ENCODE measurements around the gene SAAL1. TPM values are rescaled to one million over a fixed set of nuclear protein-coding genes. Genes with fewer than 3 reads are reported as not detected.
A peak's percentile ranks its signal among the peaks of the same experiment; 100 is the strongest.
"Not testable (repeated sequence)": the region's sequence is repeated elsewhere in the genome, so short reads cannot be mapped to it uniquely, and the experiment has no call there.

Gene SAAL1, protein sequence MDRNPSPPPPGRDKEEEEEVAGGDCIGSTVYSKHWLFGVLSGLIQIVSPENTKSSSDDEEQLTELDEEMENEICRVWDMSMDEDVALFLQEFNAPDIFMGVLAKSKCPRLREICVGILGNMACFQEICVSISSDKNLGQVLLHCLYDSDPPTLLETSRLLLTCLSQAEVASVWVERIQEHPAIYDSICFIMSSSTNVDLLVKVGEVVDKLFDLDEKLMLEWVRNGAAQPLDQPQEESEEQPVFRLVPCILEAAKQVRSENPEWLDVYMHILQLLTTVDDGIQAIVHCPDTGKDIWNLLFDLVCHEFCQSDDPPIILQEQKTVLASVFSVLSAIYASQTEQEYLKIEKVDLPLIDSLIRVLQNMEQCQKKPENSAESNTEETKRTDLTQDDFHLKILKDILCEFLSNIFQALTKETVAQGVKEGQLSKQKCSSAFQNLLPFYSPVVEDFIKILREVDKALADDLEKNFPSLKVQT
- 29.3 TPM for total RNA-seq

DNA sequence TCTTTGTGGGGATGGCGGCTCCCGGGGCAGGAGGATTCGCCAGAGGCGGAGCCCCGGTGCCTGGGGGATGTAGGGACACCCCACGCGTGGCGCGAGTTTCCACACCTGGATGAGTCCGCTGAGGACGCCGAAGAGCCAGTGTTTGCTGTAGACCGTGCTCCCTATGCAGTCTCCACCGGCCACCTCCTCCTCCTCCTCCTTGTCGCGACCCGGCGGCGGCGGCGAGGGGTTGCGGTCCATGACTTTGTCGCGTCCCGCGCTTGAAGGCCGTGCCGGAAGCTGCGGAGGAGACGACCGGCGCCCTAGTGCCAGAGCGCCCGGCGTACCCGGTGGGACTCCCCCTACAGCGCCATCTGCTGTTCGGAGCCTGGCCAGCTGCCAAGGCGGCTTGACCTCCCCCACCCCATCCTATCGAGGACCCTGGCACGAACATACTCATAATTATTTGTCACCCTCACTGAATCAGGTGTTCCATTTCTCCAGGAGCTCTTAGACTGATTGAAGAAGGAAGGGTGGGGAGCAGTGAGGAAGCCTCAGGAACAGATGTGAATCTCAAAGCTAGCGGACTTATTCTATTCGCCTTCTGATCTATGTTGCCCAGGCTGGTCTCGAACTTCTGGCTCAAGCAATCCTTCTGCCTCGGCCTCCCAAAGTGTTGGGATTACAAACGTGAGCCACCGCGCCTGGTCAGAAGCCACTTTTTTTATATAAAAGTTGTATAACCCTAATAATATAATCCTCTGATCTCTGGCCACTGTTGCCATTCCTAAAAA, at the start of gene SAAL1:
Gene SAAL1, minus strand, starts transcription at position 281 of the 773 bp plus-strand sequence. Its CDS starts 41 bp downstream, at position 240.
- peak; percentile 70 to 85 for DNase-seq (ENCODE audit: low spot score in 2 of 2)
- FAIRE-seq: no peak

DNA sequence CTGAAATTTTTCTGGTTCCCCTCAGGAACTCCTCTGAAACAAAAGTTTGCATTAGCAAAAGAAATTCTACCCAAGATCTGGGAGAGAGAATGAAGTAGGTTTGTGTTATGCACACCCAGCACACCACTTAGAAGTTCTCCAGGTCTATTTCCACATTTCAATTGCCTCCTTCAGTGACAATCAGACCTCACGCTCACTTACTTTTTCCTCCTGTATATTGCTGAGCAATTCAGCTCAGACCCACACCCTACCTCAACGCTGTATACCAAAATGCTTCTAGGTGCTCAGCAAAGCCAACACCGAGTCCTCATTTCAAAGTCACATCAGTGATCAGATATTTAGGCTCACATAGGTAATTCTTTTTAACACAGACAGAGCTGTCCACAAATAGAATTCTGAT, 45.7 kb upstream of the SAAL1 start:
- no peak for DNase-seq (ENCODE audit: low spot score in 2 of 2)
- no peak for FAIRE-seq

DNA sequence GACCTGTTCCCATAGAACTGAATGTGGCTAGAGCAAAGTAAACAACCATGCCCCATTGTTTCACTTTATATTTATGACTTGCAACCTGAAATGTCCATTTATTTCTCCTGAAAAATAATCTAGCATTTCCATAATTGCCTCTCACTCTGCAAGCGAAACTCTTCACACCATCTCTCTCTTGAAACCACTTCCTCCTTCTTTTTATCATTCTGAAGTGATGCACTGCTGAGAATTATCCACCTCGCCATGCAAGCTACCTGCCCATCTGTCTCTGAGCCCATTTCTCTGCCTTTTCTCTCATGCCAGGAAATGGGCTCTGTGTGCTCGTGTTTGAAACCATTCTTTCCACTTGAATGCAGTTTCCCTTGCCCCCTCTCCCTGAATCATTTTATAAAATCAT, 40.0 kb upstream of the SAAL1 start:
- FAIRE-seq: no peak

DNA sequence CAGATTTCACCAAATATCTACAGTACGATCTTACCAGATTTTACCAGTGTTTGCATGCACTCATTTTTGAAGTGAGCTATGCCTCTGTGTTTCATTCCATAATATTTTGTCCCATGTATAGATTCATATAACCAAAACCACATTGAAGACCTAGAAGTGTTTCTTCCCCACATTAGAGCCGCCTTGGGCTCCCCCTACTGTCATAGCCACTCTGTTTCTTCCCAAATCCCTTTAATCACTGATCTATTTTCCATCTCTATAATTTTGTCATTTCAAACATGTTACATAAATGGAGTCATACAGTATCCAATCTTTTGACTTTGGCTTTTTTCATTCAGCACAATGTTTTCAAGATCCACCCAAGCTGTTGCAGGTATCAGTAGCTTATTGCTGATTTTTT, 39.1 kb upstream of the SAAL1 start:
- DNase-seq (ENCODE audit: low spot score in 2 of 2): no peak
- FAIRE-seq: no peak

More for the DNA sequence above, 40.0 kb upstream of the SAAL1 start:
- DNase-seq (ENCODE audit: low spot score in 2 of 2): no peak

DNA sequence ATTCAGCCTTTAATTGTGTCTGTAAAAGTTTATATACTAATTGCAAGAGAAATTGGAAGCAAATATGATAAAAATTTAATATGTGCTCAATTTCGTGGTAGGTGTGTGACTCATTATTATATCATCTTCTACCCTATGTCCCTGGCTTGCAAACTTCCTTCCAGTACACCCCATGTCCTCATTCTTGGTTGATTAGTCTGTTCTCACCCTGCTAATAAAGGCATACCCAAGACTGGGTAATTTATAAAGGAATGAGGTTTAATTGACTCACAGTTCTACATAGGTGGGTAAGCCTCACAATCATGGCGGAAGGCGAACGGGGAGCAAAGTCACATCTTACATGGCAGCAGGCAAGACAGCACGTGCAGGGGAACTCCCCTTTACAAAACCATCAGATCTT, 38.4 kb upstream of the SAAL1 start:
- FAIRE-seq (no peak), DNase-seq (ENCODE audit: low spot score in 2 of 2) (no peak)

DNA sequence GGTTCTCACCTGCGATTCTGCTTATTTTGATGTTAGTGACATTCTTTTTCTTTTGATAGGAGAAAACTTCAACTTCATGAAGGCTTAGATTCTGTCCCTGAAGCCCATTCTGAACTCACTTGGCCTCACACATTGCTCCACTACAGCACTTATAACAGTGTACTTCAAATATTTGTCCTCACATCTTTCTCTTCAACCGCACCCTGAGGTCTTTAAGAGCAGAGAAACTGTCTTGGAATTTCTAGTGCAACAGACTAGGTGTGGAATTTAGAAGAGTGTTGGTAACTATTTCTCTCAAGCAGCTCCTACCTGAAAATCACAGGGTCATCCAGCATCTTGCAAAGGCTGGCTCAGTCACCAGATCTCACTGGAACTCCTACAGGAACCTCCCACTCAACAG, 34.3 kb upstream of the SAAL1 start:
- DNase-seq (ENCODE audit: low spot score in 2 of 2): no peak
- no peak for FAIRE-seq

DNA sequence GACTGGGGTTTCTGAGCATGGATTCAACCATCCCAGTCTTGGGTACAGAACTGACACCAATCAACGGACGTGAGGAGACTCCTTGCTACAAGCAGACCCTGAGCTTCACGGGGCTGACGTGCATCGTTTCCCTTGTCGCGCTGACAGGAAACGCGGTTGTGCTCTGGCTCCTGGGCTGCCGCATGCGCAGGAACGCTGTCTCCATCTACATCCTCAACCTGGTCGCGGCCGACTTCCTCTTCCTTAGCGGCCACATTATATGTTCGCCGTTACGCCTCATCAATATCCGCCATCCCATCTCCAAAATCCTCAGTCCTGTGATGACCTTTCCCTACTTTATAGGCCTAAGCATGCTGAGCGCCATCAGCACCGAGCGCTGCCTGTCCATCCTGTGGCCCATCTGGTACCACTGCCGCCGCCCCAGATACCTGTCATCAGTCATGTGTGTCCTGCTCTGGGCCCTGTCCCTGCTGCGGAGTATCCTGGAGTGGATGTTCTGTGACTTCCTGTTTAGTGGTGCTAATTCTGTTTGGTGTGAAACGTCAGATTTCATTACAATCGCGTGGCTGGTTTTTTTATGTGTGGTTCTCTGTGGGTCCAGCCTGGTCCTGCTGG, 31.4 kb upstream of the SAAL1 start:
- FAIRE-seq (no peak), DNase-seq (ENCODE audit: low spot score in 2 of 2) (no peak)

DNA sequence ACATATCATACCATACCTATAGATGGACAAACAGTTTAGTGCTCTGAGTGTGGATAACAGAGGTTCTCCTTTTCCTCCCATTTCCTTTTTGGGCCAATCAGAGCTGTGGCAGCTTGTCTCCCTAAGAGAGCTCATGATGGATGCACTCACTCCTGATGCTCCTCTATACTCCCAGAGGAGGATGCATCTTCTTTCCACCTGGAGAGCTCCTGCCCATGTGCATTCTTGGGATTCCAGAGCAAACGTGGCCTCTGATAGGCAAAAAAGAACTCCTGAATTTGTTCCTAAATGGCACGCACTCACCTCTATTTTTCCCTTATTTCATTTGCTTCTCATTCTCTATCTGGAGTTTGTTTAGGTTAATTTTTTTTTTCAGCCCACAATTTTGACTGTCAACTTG, 29.4 kb upstream of the SAAL1 start:
- DNase-seq (ENCODE audit: low spot score in 2 of 2): no peak
- no peak for FAIRE-seq

DNA sequence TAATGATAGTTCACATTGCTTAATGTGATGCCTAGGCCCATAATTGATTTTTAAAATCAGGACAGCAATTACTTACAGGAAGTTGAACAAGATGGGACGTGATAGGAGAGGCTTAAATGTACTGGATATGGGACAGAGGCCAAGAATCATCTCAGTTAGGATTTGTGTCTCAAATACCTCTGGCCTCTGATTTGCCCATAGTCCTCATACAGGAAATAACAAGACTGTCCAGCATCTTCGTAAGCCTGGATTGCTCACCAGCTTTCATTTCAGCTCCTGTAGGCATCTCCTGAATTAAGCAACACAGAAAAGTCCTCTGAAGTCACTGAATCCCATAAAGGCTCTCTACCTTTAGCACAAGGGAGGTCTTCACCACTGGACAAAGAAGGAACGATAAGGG, 26.5 kb upstream of the SAAL1 start, which contains the start of gene MRGPRX3:
Gene MRGPRX3, plus strand, starts transcription at position 231 of the 400 bp plus-strand sequence. CDS start 4,632 bp downstream, outside the sequence.
- FAIRE-seq (no peak), DNase-seq (ENCODE audit: low spot score in 2 of 2) (no peak)

DNA sequence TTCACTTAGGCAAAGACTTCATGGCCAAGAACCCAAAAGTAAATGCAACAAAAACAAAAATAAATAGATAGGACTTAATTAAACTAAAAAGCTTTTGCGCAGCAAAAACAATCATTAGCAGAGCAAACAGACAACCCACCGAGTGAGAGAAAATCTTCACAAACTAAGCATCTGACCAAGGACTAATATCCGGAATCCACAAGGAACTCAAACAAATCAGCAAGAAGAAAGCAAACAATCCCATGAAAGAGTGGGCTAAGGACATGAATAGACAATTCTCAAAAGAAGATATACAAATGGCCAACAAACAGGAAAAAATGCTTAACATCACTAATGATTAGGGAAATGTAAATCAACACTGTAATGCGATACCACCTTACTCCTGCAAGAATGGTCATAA, 25.2 kb upstream of the SAAL1 start:
- DNase-seq (ENCODE audit: low spot score in 2 of 2); FAIRE-seq: not testable (repeated sequence)

DNA sequence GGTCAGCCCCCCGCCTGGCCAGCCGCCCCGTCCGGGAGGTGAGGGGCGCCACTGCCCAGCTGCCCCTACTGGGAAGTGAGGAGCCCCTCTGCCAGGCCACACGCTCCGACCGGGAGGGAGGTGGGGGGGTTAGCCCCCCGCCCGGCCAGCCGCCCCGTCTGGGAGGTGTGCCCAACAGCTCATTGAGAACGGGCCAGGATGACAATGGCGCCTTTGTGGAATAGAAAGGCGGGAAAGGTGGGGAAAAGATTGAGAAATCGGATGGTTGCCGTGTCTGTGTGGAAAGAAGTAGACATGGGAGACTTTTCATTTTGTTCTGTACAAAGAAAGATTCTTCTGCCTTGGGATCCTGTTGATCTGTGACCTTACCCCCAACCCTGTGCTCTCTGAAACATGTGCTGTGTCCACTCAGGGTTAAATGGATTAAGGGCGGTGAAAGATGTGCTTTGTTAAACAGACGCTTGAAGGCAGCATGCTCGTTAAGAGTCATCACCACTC, 15.5 kb upstream of the SAAL1 start:
- not testable (repeated sequence) for DNase-seq (ENCODE audit: low spot score in 2 of 2); FAIRE-seq

DNA sequence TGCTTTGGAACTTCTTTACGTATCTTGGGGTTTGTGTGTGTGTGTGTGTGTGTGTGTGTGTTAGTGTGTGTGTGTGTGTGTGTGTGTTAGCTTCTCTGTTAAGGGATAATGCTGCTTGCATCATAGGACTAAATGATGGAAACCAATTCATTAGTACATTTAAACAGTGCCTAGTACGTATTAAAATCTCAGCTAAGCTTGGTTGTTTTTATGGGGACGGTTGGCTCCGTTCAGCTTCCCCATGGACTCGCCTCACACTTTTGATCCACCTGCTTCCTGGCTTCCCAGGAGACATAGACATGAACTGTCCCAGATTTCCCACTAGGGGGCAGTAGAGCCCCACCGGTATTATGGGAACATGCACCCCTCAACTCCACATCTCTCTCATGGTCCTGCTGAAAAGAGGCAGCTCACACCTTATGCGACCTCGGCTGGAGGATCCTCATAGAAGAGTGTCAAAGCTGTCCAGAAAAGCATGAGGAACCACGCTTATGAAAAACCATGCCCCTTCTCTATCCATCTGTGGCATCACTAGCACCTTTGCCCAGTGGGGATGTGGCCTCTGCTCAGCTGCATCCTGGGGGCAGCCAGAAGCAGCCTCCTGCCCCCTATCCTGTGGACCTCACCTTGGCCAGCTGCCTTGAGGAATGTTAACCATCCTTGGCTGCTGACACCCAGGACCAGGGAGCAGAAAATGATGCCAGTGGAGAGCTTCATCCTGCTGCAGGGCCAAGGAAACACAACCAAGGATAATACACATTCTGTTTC, 9.7 kb upstream of the SAAL1 start:
- FAIRE-seq (no peak), DNase-seq (ENCODE audit: low spot score in 2 of 2) (peak; percentile 55 to 70)

DNA sequence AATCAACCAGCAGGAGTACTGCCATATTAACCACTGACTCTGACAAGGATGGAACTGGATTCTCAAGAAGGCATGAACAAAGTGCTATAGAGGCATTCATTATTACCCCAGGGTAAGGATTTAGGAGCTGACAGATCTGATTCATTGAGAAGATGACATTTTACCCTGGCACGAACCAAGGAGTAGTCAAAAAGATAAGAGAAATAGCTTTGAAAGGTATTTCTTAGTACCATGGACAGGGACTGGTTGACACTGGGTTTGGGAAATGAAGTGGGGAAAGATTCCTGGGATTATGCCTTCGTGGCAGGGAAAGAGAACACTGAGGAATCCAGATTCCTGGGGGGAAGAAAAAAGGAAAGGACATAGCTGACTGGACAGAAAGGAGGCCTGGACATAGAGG, 5.1 kb upstream of the SAAL1 start:
- no peak for FAIRE-seq
- no peak for DNase-seq (ENCODE audit: low spot score in 2 of 2)

DNA sequence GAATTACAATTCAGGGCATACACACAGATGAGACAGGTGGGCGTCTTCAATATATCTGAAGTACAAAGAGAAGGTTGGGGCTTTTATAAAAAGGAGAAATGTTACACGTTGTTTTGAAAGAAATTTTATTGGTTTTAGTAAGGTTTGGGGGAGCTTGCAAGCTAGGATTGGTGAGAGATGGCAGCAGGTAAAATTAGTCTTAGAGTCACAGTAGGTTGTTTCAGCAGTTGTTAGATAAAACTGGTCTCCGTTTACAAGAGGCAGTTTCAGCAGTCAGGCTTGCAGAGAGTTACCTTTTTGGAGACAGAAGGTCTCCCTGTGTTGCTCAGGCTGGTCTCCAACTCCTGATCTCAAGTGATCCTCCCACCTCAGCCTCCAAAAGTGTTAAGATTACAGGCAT, 2.4 kb upstream of the SAAL1 start:
- DNase-seq (ENCODE audit: low spot score in 2 of 2) (no peak), FAIRE-seq (no peak)

DNA sequence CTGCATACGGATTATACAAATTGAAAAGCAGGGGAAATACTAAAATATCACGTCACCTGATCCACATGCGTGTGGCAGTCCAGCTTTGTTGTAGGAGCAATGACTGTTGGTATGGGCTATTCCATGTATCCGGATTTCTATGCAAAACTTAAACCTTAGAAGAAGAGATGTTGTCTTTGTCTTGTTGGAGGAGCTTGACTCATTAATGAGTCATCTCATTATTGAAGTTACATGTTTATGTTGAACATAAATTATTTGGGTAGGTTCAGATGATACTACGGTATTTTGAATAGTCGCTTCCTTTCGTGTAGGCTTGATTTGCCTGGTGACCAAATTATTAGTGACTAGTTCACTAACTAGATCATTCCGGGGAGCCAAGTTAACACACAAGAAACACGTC, 806 bp upstream of the SAAL1 start:
- FAIRE-seq (no peak), DNase-seq (ENCODE audit: low spot score in 2 of 2) (no peak)

DNA sequence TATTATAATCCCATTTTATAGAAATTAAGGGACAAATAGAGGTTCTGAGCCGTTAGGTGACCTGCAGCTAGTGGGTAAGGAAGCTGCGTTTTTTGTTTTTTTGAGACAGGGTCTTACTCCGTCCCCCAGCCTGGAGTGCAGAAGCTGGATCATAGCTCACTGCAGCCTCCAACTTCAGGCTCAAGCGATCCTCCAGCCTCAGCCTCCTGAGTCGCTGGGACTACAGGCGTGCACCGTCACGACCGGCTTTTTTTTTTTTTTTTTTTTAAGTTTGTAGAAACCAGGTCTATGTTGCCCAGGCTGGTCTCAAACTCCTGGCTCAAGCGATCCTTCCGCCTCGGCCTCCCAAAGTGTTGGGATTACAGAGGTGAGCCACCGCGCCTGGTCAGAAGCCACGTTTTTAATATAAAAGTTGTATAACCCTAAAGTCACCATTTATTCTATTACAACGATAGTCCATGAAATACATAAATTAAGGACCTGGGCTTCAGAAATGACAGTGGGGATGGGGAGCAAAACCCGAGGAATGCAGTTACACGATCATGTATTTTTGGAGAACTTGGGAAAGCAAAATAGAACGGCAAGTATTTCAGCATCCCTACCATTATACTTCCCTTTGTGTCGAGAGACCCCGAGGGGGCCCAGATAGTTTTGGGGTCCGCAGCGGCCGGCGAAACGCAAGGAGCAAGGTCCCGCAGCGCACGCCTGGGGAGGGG, 638 bp downstream of the SAAL1 start:
- FAIRE-seq: no peak
- DNase-seq (ENCODE audit: low spot score in 2 of 2): no peak

DNA sequence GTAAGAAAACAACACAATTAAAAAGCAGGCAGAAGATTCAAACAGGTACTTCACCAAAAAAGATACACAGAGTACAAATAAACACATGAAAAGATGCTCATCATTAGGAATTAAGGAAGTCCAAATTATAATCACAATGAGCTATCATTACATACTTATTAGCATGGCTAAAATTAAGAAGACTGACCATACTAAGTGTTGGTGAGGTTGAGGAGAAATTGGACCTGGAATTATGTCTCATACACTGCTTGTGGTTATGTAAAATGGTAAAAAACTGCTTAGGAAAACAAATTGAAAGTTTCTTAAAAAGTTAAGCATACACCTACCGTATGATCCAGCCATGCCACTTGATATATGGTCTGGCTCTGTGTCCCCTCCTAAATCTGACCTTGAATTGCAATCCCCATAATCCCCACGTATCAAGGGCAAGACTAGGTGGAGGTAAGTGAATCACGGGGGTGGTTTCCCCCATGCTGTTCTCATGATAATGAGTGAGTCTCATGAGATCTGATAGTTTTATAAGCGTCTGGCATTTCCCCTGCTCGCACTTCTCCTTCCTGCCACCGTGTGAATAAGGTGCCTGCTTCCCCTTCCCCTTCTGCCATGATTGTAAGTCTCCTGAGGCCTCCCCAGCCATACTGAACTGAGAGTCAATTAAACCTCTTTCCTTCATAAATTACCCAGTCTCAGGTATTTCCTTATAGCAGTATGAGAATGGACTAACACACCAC, 4.8 kb downstream of the SAAL1 start:
- DNase-seq (ENCODE audit: low spot score in 2 of 2) (no peak), FAIRE-seq (no peak)

DNA sequence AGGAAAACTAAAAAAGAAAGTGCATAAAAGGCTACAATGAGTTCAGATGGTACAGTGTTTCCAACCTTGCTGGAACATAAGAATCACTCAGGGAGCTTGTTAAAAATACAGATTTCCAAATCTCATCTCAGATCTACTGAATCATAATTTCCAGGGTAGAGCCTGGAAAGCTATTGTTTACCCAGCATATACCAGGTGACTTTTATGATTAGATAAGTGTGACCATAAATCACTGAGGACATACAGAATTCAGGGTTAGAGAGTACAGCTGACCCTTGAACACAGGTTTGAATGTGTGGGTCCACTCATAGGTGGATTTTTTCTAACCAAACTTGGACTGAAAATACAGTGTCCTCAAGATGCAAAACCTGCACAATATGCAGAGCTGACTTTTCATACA, 11.9 kb downstream of the SAAL1 start:
- FAIRE-seq (no peak), DNase-seq (ENCODE audit: low spot score in 2 of 2) (no peak)

DNA sequence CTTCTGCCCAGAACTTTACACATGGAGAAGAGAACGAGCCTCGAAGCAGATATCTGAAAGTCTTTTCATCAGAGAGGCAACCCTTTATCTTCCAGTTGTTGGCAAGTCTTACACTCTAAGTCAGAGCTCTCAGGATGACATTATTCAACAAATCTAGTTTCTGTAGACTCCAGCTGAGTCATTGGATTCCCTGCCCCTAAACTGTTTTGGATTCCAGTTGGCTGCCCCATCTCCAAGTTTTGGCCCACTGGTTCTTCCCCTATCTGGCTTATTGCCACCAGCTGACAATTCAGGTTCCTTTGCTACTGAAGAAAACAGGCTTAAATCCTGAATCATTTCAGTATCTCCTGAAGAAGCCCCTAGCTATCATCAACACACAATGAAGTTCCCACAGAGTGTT, 14.2 kb downstream of the SAAL1 start:
- DNase-seq (ENCODE audit: low spot score in 2 of 2): no peak
- FAIRE-seq: no peak
